ENCODE measurements around the gene ATP6V0C.

Gene ATP6V0C

DNA sequence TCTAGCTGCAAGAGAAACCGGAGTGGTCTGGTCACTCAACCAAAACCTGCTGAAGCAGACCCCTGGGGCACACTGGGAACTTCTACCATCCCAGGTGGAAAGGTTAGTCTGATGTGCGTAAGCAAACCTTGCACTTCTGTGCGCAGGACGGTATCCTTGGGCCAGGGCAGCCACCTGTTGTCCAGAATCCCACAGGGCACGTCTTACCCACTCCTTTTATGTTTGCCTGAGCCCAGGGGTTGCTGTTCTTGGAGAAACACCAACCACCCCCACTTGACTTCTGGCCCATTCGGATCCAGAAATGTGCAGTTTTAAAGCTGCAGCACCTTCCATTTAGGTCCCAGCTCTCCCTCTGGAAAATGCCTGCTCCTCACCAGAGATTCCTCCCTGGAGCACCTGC is 20.1 kb upstream of the ATP6V0C start:
- Histone ChIP-seq H3K79me1 (ENCODE audit: low read length) (no peaks in the 10 kb centered on the region), H3K79me2 (ENCODE audit: control insufficient read depth, insufficient read depth, low read length, poor library complexity) (no peaks in the 10 kb centered on the region), H3K4ac (ENCODE audit: low read depth, low read length) (no peak overlapping the region), H2BK120ac (ENCODE audit: insufficient read depth, low read length, poor library complexity) (no peak overlapping the region), H4K12ac (ENCODE audit: low read depth, low read length) (no peak overlapping the region), H3K14ac (ENCODE audit: low read length) (no peak overlapping the region), H2BK12ac (ENCODE audit: low read length) (no peak overlapping the region), H2BK5ac (ENCODE audit: low read depth, low read length, poor library complexity) (no peak overlapping the region), H3K36me3 (ENCODE audit: control insufficient read depth in 1 of 2, insufficient read depth in 2 of 2, low read length in 2 of 2) (peaks cover 12 to 17% of the 10 kb centered on the region in 2 experiments), H3K23ac (ENCODE audit: low read length) (no peak overlapping the region), H3K9ac (ENCODE audit: low read length) (no peak overlapping the region), H3K4me1 (ENCODE audit: control insufficient read depth in 1 of 2, insufficient read depth in 2 of 2, low read length in 2 of 2) (peaks cover 0 to 2% of the 10 kb centered on the region in 2 experiments), H4K8ac (ENCODE audit: low read depth, low read length) (no peak overlapping the region), H3K9me3 (ENCODE audit: insufficient read depth, low read depth, low read length) (no peaks in the 10 kb centered on the region), H4K91ac (ENCODE audit: low read depth, low read length) (no peak overlapping the region), H2AK5ac (ENCODE audit: low read length) (no peak overlapping the region), H3K4me2 (ENCODE audit: low read length) (no peak overlapping the region), H2AFZ (ENCODE audit: insufficient read depth, low read length, poor library complexity) (no peak overlapping the region), H3K4me3 (ENCODE audit: low read depth, low read length) (no peak overlapping the region), H3K27ac (ENCODE audit: low read depth, low read length) (no peak overlapping the region), H3K27me3 (ENCODE audit: insufficient read depth, low read length) (no peaks in the 10 kb centered on the region), H3K18ac (ENCODE audit: low read length) (no peak overlapping the region)
- WGBS (ENCODE audit: extremely low coverage, insufficient coverage, insufficient read length): no CpG with 5 or more reads among the region's 6 CpGs
- no peak for DNase-seq

- H4K91ac ChIP-seq (ENCODE audit: low read depth, low read length): no peak overlapping the region
- no peak overlapping the region for H3K27ac ChIP-seq (ENCODE audit: low read depth, low read length)
- no peak overlapping the region for H2AFZ ChIP-seq (ENCODE audit: insufficient read depth, low read length, poor library complexity)
- peaks cover 0 to 2% of the 10 kb centered on the region in 2 experiments for H3K4me1 ChIP-seq (ENCODE audit: control insufficient read depth in 1 of 2, insufficient read depth in 2 of 2, low read length in 2 of 2)
- DNase-seq: no peak
- H3K36me3 ChIP-seq (ENCODE audit: control insufficient read depth in 1 of 2, insufficient read depth in 2 of 2, low read length in 2 of 2): peaks cover 17 to 20% of the 10 kb centered on the region in 2 experiments
- H3K79me2 ChIP-seq (ENCODE audit: control insufficient read depth, insufficient read depth, low read length, poor library complexity): no peaks in the 10 kb centered on the region
- no peak overlapping the region for H3K23ac ChIP-seq (ENCODE audit: low read length)
- no peaks in the 10 kb centered on the region for H3K27me3 ChIP-seq (ENCODE audit: insufficient read depth, low read length)
- no peak overlapping the region for H4K8ac ChIP-seq (ENCODE audit: low read depth, low read length)
- H3K79me1 ChIP-seq (ENCODE audit: low read length): no peaks in the 10 kb centered on the region
- H2BK120ac ChIP-seq (ENCODE audit: insufficient read depth, low read length, poor library complexity): no peak overlapping the region
- H3K14ac ChIP-seq (ENCODE audit: low read length): no peak overlapping the region
- H3K4me2 ChIP-seq (ENCODE audit: low read length): no peak overlapping the region
- no peak overlapping the region for H2AK5ac ChIP-seq (ENCODE audit: low read length)
- no peak overlapping the region for H3K4ac ChIP-seq (ENCODE audit: low read depth, low read length)
- no peak overlapping the region for H3K4me3 ChIP-seq (ENCODE audit: low read depth, low read length)
- H3K9ac ChIP-seq (ENCODE audit: low read length): no peak overlapping the region
- no CpG with 5 or more reads among the region's 5 CpGs for WGBS (ENCODE audit: extremely low coverage, insufficient coverage, insufficient read length)
- H3K18ac ChIP-seq (ENCODE audit: low read length): no peak overlapping the region
- no peaks in the 10 kb centered on the region for H3K9me3 ChIP-seq (ENCODE audit: insufficient read depth, low read depth, low read length)
- H4K12ac ChIP-seq (ENCODE audit: low read depth, low read length): no peak overlapping the region
- no peak overlapping the region for H2BK12ac ChIP-seq (ENCODE audit: low read length)
- H2BK5ac ChIP-seq (ENCODE audit: low read depth, low read length, poor library complexity): no peak overlapping the region
These were observed 19.1 kb upstream of the ATP6V0C start for GRCh38 chr16:2494616-2495015.

- Histone ChIP-seq H2BK120ac (ENCODE audit: insufficient read depth, low read length, poor library complexity) (no peak overlapping the region), H3K79me1 (ENCODE audit: low read length) (no peaks in the 10 kb centered on the region), H3K4me2 (ENCODE audit: low read length) (no peak overlapping the region), H4K91ac (ENCODE audit: low read depth, low read length) (no peak overlapping the region), H3K23ac (ENCODE audit: low read length) (no peak overlapping the region), H3K27me3 (ENCODE audit: insufficient read depth, low read length) (no peaks in the 10 kb centered on the region), H3K9ac (ENCODE audit: low read length) (no peak overlapping the region), H4K12ac (ENCODE audit: low read depth, low read length) (no peak overlapping the region), H3K4ac (ENCODE audit: low read depth, low read length) (no peak overlapping the region), H3K4me1 (ENCODE audit: control insufficient read depth in 1 of 2, insufficient read depth in 2 of 2, low read length in 2 of 2) (peaks cover 0 to 2% of the 10 kb centered on the region in 2 experiments), H3K9me3 (ENCODE audit: insufficient read depth, low read depth, low read length) (no peaks in the 10 kb centered on the region), H2AFZ (ENCODE audit: insufficient read depth, low read length, poor library complexity) (no peak overlapping the region), H3K36me3 (ENCODE audit: control insufficient read depth in 1 of 2, insufficient read depth in 2 of 2, low read length in 2 of 2) (peaks cover 17 to 20% of the 10 kb centered on the region in 2 experiments), H3K79me2 (ENCODE audit: control insufficient read depth, insufficient read depth, low read length, poor library complexity) (no peaks in the 10 kb centered on the region), H3K18ac (ENCODE audit: low read length) (no peak overlapping the region), H3K4me3 (ENCODE audit: low read depth, low read length) (no peak overlapping the region), H2AK5ac (ENCODE audit: low read length) (no peak overlapping the region), H2BK5ac (ENCODE audit: low read depth, low read length, poor library complexity) (no peak overlapping the region), H4K8ac (ENCODE audit: low read depth, low read length) (no peak overlapping the region), H3K14ac (ENCODE audit: low read length) (no peak overlapping the region), H3K27ac (ENCODE audit: low read depth, low read length) (no peak overlapping the region), H2BK12ac (ENCODE audit: low read length) (no peak overlapping the region)
- WGBS (ENCODE audit: extremely low coverage, insufficient coverage, insufficient read length): no CpG with 5 or more reads among the region's 5 CpGs
- DNase-seq: no peak
These were observed 18.7 kb upstream of the ATP6V0C start for GRCh38 chr16:2495041-2495440.

DNA sequence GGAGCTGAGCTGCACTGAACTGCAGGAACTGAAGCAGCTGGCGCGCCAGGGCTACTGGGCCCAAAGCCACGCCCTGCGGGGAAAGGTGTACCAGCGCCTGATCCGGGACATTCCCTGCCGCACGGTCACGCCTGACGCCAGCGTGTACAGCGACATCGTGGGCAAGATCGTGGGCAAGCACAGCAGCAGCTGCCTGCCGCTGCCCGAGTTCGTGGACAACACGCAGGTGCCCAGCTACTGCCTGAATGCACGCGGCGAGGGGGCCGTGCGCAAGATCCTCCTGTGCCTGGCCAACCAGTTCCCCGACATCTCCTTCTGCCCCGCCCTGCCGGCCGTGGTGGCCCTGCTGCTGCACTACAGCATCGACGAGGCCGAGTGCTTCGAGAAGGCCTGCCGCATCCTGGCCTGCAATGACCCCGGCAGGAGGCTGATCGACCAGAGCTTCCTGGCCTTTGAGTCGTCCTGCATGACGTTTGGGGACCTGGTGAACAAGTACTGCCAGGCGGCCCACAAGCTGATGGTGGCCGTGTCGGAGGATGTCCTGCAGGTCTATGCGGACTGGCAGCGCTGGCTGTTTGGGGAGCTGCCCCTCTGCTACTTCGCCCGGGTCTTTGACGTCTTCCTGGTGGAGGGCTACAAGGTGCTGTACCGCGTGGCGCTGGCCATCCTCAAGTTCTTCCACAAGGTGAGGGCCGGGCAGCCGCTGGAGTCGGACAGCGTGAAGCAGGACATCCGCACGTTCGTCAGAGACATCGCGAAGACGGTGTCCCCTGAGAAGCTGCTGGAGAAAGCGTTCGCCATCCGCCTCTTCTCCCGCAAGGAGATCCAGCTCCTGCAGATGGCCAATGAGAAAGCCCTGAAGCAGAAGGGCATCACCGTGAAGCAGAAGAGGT is 17.3 kb upstream of the ATP6V0C start:
- Histone ChIP-seq H3K4me1 (ENCODE audit: control insufficient read depth in 1 of 2, insufficient read depth in 2 of 2, low read length in 2 of 2) (peaks cover 0 to 2% of the 10 kb centered on the region in 2 experiments), H2AFZ (ENCODE audit: insufficient read depth, low read length, poor library complexity) (no peak overlapping the region), H2BK5ac (ENCODE audit: low read depth, low read length, poor library complexity) (no peak overlapping the region), H3K23ac (ENCODE audit: low read length) (no peak overlapping the region), H3K14ac (ENCODE audit: low read length) (no peak overlapping the region), H2AK5ac (ENCODE audit: low read length) (no peak overlapping the region), H4K12ac (ENCODE audit: low read depth, low read length) (no peak overlapping the region), H3K27me3 (ENCODE audit: insufficient read depth, low read length) (no peaks in the 10 kb centered on the region), H3K4ac (ENCODE audit: low read depth, low read length) (no peak overlapping the region), H3K4me2 (ENCODE audit: low read length) (no peak overlapping the region), H3K4me3 (ENCODE audit: low read depth, low read length) (no peak overlapping the region), H3K18ac (ENCODE audit: low read length) (no peak overlapping the region), H3K36me3 (ENCODE audit: control insufficient read depth in 1 of 2, insufficient read depth in 2 of 2, low read length in 2 of 2) (peaks cover 17 to 20% of the 10 kb centered on the region in 2 experiments), H3K27ac (ENCODE audit: low read depth, low read length) (no peak overlapping the region), H3K9me3 (ENCODE audit: insufficient read depth, low read depth, low read length) (no peaks in the 10 kb centered on the region), H3K79me1 (ENCODE audit: low read length) (no peaks in the 10 kb centered on the region), H3K79me2 (ENCODE audit: control insufficient read depth, insufficient read depth, low read length, poor library complexity) (no peaks in the 10 kb centered on the region), H4K8ac (ENCODE audit: low read depth, low read length) (no peak overlapping the region), H4K91ac (ENCODE audit: low read depth, low read length) (no peak overlapping the region), H2BK120ac (ENCODE audit: insufficient read depth, low read length, poor library complexity) (no peak overlapping the region), H2BK12ac (ENCODE audit: low read length) (no peak overlapping the region), H3K9ac (ENCODE audit: low read length) (no peak overlapping the region)
- no CpG with 5 or more reads among the region's 62 CpGs for WGBS (ENCODE audit: extremely low coverage, insufficient coverage, insufficient read length)
- no peak for DNase-seq

Measured in trophoblast cell (in vitro differentiated cells and primary cell).